H9 (cell line): ENCODE measurements around the gene CNTN3. TPM values are rescaled to one million over a fixed set of nuclear protein-coding genes. Genes with fewer than 3 reads are reported as not detected.

Experiments used
- DNase-seq: peaks from one replicate; pipeline ENCODE4 v3.0.0-alpha.2; 2017
- H2AFZ ChIP-seq: one replicate; pipeline ENCODE4 v1.6.1; 2013; ENCODE audit warnings: mild to moderate bottlenecking, low read length, control low read depth, moderate library complexity
- H2AK5ac ChIP-seq: 2 replicates; pipeline ENCODE4 v1.6.1; 2013; ENCODE audit warnings: low read length, control low read depth, mixed read lengths; ENCODE audit not compliant: insufficient read length
- H2BK120ac ChIP-seq: one replicate; pipeline ENCODE4 v1.6.1; 2013; ENCODE audit warnings: low read depth, mild to moderate bottlenecking, low read length, control low read depth, inconsistent platforms; ENCODE audit not compliant: poor library complexity, severe bottlenecking
- H2BK12ac ChIP-seq: 2 replicates; pipeline ENCODE4 v1.6.1; 2013; ENCODE audit warnings: low read length, control low read depth, mixed read lengths, low read depth; ENCODE audit not compliant: insufficient read length
- H2BK15ac ChIP-seq: 2 replicates; pipeline ENCODE4 v1.6.1; 2013; ENCODE audit warnings: low read depth, low read length, control low read depth
- H2BK20ac ChIP-seq: one replicate; pipeline ENCODE4 v1.6.1; 2013; ENCODE audit warnings: low read depth, mild to moderate bottlenecking, low read length, control low read depth, inconsistent platforms; ENCODE audit not compliant: poor library complexity, severe bottlenecking
- H2BK5ac ChIP-seq: 2 replicates; pipeline ENCODE4 v1.6.1; 2013; ENCODE audit warnings: low read length, control low read depth, mixed read lengths; ENCODE audit not compliant: insufficient read length
- H3K14ac ChIP-seq: 2 replicates; pipeline ENCODE4 v1.6.1; 2013; ENCODE audit warnings: low read length, control low read depth; ENCODE audit not compliant: insufficient read depth
- H3K18ac ChIP-seq: 2 replicates; pipeline ENCODE4 v1.6.1; 2013; ENCODE audit warnings: low read depth, mild to moderate bottlenecking, mixed read lengths, low read length, control low read depth; ENCODE audit not compliant: insufficient read length
- H3K23ac ChIP-seq: 2 replicates; pipeline ENCODE4 v1.6.1; 2013; ENCODE audit warnings: low read length, control low read depth, mixed read lengths, low read depth; ENCODE audit not compliant: insufficient read length
- H3K23me2 ChIP-seq: 2 replicates; pipeline ENCODE4 v1.6.1; 2013; ENCODE audit warnings: low read depth, mild to moderate bottlenecking, mixed read lengths, low read length, control low read depth; ENCODE audit not compliant: insufficient read length, poor library complexity, severe bottlenecking
- H3K27ac ChIP-seq: 2 replicates; pipeline ENCODE4 v1.5.1; 2013; ENCODE audit warnings: low read length, control low read depth, mixed read lengths, low read depth; ENCODE audit not compliant: insufficient read length
- H3K27me3 ChIP-seq: 2 replicates; pipeline ENCODE4 v1.6.1; 2013; ENCODE audit warnings: low read length, control low read depth, inconsistent platforms; ENCODE audit not compliant: insufficient read depth
- H3K4ac ChIP-seq: 2 replicates; pipeline ENCODE4 v1.6.1; 2013; ENCODE audit warnings: low read depth, mild to moderate bottlenecking, control low read depth, inconsistent platforms, low read length, moderate library complexity
- H3K4me1 ChIP-seq: 2 replicates; pipeline ENCODE4 v1.6.1; 2013; ENCODE audit warnings: low read length, control low read depth, inconsistent platforms; ENCODE audit not compliant: insufficient read depth
- H3K4me2 ChIP-seq: 2 replicates; pipeline ENCODE4 v1.6.1; 2013; ENCODE audit warnings: low read length, control low read depth, mixed read lengths; ENCODE audit not compliant: insufficient read length, insufficient read depth
- H3K56ac ChIP-seq: 2 replicates; pipeline ENCODE4 v1.6.1; 2013; ENCODE audit warnings: low read depth, mild to moderate bottlenecking, mixed read lengths, low read length, control low read depth; ENCODE audit not compliant: insufficient read length
- H3K79me1 ChIP-seq: 2 replicates; pipeline ENCODE4 v1.6.1; 2013; ENCODE audit warnings: low read depth, mild to moderate bottlenecking, moderate library complexity, low read length, control low read depth, inconsistent platforms; ENCODE audit not compliant: insufficient read depth, poor library complexity, severe bottlenecking
- H3K79me2 ChIP-seq: 2 replicates; pipeline ENCODE4 v1.6.1; 2013; ENCODE audit warnings: low read length, control low read depth, inconsistent platforms; ENCODE audit not compliant: insufficient read depth
- H3K9ac ChIP-seq: 2 replicates; pipeline ENCODE4 v1.6.1; 2013; ENCODE audit warnings: low read length, control low read depth, mixed read lengths; ENCODE audit not compliant: insufficient read length; ENCODE audit errors: extremely low read depth
- H3K9me3 ChIP-seq: one replicate; pipeline ENCODE4 v1.6.1; 2013; ENCODE audit warnings: low read depth, low read length, inconsistent platforms; ENCODE audit not compliant: control insufficient read depth
- H3T11ph ChIP-seq: one replicate; pipeline ENCODE4 v1.6.1; 2013; ENCODE audit warnings: mild to moderate bottlenecking, low read length, control low read depth, inconsistent platforms
- H4K20me1 ChIP-seq: one replicate; pipeline ENCODE4 v1.6.1; 2013; ENCODE audit not compliant: control insufficient read depth, insufficient read length, insufficient read depth
- H4K5ac ChIP-seq: 2 replicates; pipeline ENCODE4 v1.6.1; 2013; ENCODE audit warnings: low read depth, mild to moderate bottlenecking, mixed read lengths, low read length, control low read depth; ENCODE audit not compliant: insufficient read length
- H4K8ac ChIP-seq: replicated peaks from 2 replicates; pipeline ENCODE4 v1.6.1; 2013; ENCODE audit warnings: low read length, control low read depth, mixed read lengths, low read depth; ENCODE audit not compliant: insufficient read length
- H4K91ac ChIP-seq: 2 replicates; pipeline ENCODE4 v1.6.1; 2013; ENCODE audit warnings: low read depth, mild to moderate bottlenecking, moderate library complexity, mixed read lengths, low read length, control low read depth; ENCODE audit not compliant: insufficient read length
- H3K27ac Mint-ChIP-seq, 3 experiments: 2 replicates in 2 of 3; 3 replicates in 1 of 3; pipeline ENCODE4 v1.8.0; 2020 to 2021; ENCODE audit warnings: mixed read lengths in 3 of 3, mild to moderate bottlenecking in 1 of 3, moderate library complexity in 1 of 3
- H3K27me3 Mint-ChIP-seq: 2 replicates; pipeline ENCODE4 v1.8.0; 2021; ENCODE audit warnings: low read depth, mild to moderate bottlenecking, moderate library complexity, mixed read lengths
- H3K36me3 Mint-ChIP-seq, 3 experiments: 2 replicates in 2 of 3; 3 replicates in 1 of 3; pipeline ENCODE4 v1.8.0; 2020 to 2021; ENCODE audit warnings: low read depth in 3 of 3, mixed read lengths in 3 of 3; ENCODE audit not compliant: insufficient read depth in 1 of 3
- H3K4me1 Mint-ChIP-seq, 2 experiments: 2 replicates each; pipeline ENCODE4 v1.8.0; 2020; ENCODE audit warnings: mixed read lengths in 2 of 2
- H3K4me3 Mint-ChIP-seq, 2 experiments: 2 replicates in 1 of 2; 3 replicates in 1 of 2; pipeline ENCODE4 v1.8.0; 2020 to 2021; ENCODE audit warnings: mild to moderate bottlenecking in 2 of 2, mixed read lengths in 2 of 2, moderate library complexity in 1 of 2
- H3K9me3 Mint-ChIP-seq, 2 experiments: 2 replicates in 1 of 2; 3 replicates in 1 of 2; pipeline ENCODE4 v1.8.0; 2020; ENCODE audit warnings: mild to moderate bottlenecking in 2 of 2, mixed read lengths in 2 of 2, moderate library complexity in 1 of 2
- CTCF ChIP-seq: fragments of 200-600 bp; sonication (generic); conservative IDR thresholded peaks from 3 replicates; pipeline ENCODE4 v1.8.0; 2021; ENCODE audit warnings: antibody characterized with exemption, mild to moderate bottlenecking
- WGBS: extraction: QIAGEN DNeasy Blood & Tissue Kit; methylation state at CpG from one replicate; pipeline ENCODE4 v1.1.7; 2013; ENCODE audit warnings: missing lambda C conversion rate, low lambda C conversion rate, mixed read lengths; ENCODE audit not compliant: insufficient read length; ENCODE audit errors: extremely low coverage; 5-methylcytosine and 5-hydroxymethylcytosine counted together
- total RNA-seq: library from RNA; stranded (reverse); gene quantifications from 2 replicates; pipeline ENCODE4 v1.2.1, GENCODE V29; 2021

Gene CNTN3
- total RNA-seq, 1 experiment from 2014 or later, result not detected

DNA sequence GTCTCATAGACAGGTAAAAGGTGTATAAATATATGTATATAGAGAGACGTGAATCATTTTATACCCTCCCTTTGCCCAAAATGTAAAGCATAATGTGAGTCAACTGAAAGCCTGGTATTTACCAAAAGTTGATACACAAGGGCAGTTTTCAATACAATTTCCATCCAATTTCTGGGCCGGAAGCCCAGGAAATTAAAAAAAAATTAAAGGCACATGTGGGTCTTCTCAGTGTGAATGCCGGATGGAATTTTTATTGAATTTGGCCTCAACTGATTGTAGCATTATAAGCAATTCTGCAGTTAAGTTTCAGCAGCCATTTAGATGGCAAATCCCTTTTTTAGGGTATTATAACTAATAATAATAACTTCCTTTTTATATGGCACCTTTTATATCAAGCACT lies 3.3 kb upstream of the CNTN3 start:
- H4K5ac ChIP-seq, result no peak overlapping the region
- no peaks in the 10 kb centered on the region for H3K9me3 Mint-ChIP-seq
- H2BK120ac ChIP-seq, result no peak overlapping the region
- H2BK5ac ChIP-seq, result no peak overlapping the region
- no peak overlapping the region for H3K4me3 Mint-ChIP-seq
- no peaks in the 10 kb centered on the region for H4K20me1 ChIP-seq
- H3K79me2 ChIP-seq, result no peaks in the 10 kb centered on the region
- H2AK5ac ChIP-seq, result no peak overlapping the region
- H4K8ac ChIP-seq, result no peak overlapping the region
- WGBS, result no CpG with 5 or more reads among the region's 3 CpGs
- H3K9me3 ChIP-seq, result no peaks in the 10 kb centered on the region
- H3T11ph ChIP-seq, result no peak overlapping the region
- no peak for DNase-seq
- no peaks in the 10 kb centered on the region; a peak in 1 of 7 replicates for H3K36me3 Mint-ChIP-seq
- H3K4me2 ChIP-seq, result no peak overlapping the region
- no peak for TF ChIP-seq CTCF
- H3K56ac ChIP-seq, result no peak overlapping the region
- H3K79me1 ChIP-seq, result no peaks in the 10 kb centered on the region
- no peak overlapping the region for H2BK15ac ChIP-seq
- no peak overlapping the region for H3K23ac ChIP-seq
- no peak overlapping the region for H2AFZ ChIP-seq
- H3K27ac Mint-ChIP-seq, result no peak overlapping the region
- H3K27ac ChIP-seq, result no peak overlapping the region
- H3K23me2 ChIP-seq, result peaks cover 6% of the 10 kb centered on the region
- no peak overlapping the region for H3K18ac ChIP-seq
- H2BK12ac ChIP-seq, result no peak overlapping the region
- no peak overlapping the region for H3K4ac ChIP-seq
- H3K14ac ChIP-seq, result no peak overlapping the region
- no peaks in the 10 kb centered on the region for H3K4me1 ChIP-seq
- H3K9ac ChIP-seq, result no peak overlapping the region
- peaks cover 5 to 13% of the 10 kb centered on the region in 2 experiments for H3K4me1 Mint-ChIP-seq
- H3K27me3 Mint-ChIP-seq, result peaks cover 48% of the 10 kb centered on the region
- no peak overlapping the region for H4K91ac ChIP-seq
- H3K27me3 ChIP-seq, result peaks cover 20% of the 10 kb centered on the region
- no peak overlapping the region for H2BK20ac ChIP-seq
